Measurements from ENCODE around the gene NSF. TPM values are rescaled to one million over a fixed set of nuclear protein-coding genes. Genes with fewer than 3 reads are reported as not detected.

Gene NSF
- polyA plus RNA-seq, 1 donor = 29.6 TPM

- Histone ChIP-seq H3K4me1 (ENCODE audit: control insufficient read depth, insufficient read depth, low read length) (no peaks in the 10 kb centered on the region), H3K27me3 (ENCODE audit: control insufficient read depth, insufficient read depth, low read length) (peaks cover 32% of the 10 kb centered on the region), H3K4me3 (ENCODE audit: low read length) (no peak overlapping the region), H3K9me3 (ENCODE audit: control insufficient read depth, low read depth, low read length) (no peaks in the 10 kb centered on the region), H3K36me3 (ENCODE audit: control insufficient read depth, insufficient read depth, low read length) (no peaks in the 10 kb centered on the region), H3K27ac (ENCODE audit: low read length) (no peak overlapping the region)
- WGBS (ENCODE audit: insufficient coverage, low lambda C conversion rate) = no CpG with 5 or more reads among the region's 15 CpGs
- DNase-seq = no peak
Observed at GRCh38 chr17:46795379-46795952, 205.0 kb downstream of the NSF start.

DNA sequence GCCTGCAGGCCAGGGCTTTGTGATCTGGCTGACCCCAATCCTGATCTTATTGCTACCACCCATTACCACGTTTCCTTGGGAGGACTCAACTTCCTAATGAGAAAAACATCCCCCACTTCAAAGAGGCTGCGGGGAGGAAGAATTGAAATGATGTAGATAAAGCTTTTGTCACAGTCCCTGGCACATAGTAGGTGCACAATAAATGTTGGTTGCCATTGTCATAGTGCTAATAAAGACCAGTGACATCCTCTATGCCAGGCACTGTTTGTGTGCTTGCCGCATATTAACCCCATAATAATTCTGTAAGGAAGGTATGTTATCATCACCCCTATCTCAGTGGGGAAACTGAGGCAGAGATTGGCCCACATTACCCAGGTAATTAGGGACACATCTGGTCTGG lies 205.6 kb downstream of the NSF start:
- H3K9me3 ChIP-seq (ENCODE audit: control insufficient read depth, low read depth, low read length) = no peaks in the 10 kb centered on the region
- no CpG with 5 or more reads among the region's 3 CpGs for WGBS (ENCODE audit: insufficient coverage, low lambda C conversion rate)
- peaks cover 28% of the 10 kb centered on the region for H3K27me3 ChIP-seq (ENCODE audit: control insufficient read depth, insufficient read depth, low read length)

DNA sequence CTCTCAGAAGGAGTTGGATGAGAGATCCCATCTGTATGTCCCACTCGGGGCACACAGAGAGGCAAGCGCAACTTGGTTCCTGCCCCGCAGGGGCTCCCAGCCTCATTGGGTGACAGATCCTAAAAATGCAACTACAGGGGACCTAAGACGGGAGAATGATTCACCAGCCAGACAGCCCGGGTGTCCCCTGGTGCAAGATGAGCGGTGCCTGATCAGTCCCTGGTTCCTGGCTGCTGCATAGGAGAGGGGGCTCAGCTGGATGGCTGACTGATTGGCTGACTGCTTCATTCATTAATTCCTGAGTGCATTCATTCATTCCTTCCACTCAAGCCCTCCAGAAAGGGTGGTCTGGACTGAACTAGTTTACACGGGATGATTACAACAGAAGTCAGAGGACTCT lies 206.1 kb downstream of the NSF start:
- no peak for DNase-seq
- Histone ChIP-seq H3K36me3 (ENCODE audit: control insufficient read depth, insufficient read depth, low read length) (no peaks in the 10 kb centered on the region), H3K9me3 (ENCODE audit: control insufficient read depth, low read depth, low read length) (no peaks in the 10 kb centered on the region), H3K27ac (ENCODE audit: low read length) (no peak overlapping the region), H3K4me1 (ENCODE audit: control insufficient read depth, insufficient read depth, low read length) (no peaks in the 10 kb centered on the region), H3K27me3 (ENCODE audit: control insufficient read depth, insufficient read depth, low read length) (peaks cover 26% of the 10 kb centered on the region), H3K4me3 (ENCODE audit: low read length) (no peak overlapping the region)
- no CpG with 5 or more reads among the region's 7 CpGs for WGBS (ENCODE audit: insufficient coverage, low lambda C conversion rate)

More for the DNA sequence above, 205.6 kb downstream of the NSF start:
- no peak overlapping the region for H3K27ac ChIP-seq (ENCODE audit: low read length)
- no peaks in the 10 kb centered on the region for H3K4me1 ChIP-seq (ENCODE audit: control insufficient read depth, insufficient read depth, low read length)
- no peaks in the 10 kb centered on the region for H3K36me3 ChIP-seq (ENCODE audit: control insufficient read depth, insufficient read depth, low read length)
- no peak for DNase-seq
- no peak overlapping the region for H3K4me3 ChIP-seq (ENCODE audit: low read length)

DNA sequence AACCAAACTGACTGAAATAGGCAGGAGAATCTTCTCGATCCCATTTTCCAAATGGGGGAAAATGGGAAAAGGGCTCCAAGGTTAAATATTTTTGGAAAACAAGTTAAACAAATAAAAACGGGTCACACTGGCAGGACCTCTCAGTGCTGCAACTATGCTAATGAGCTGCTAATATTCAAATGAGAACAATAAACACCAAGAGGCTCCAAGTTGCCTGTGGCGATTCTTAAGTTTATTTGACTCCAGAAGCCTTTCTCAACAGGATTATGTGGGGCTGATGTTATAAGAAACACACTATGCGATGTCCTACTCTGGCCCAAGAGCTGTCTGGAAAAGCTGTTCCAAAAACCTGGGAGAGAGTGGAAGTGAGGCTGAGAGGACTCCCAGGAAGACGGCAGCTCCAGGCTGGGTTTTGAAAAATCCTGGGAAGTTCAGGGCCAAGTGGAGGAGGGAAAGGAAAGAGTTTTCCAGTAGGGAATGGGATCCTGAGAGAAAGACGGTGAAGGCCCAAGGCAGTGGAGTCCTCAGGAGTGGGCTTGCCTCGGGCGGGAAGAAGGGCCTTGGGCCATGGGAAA lies 206.6 kb downstream of the NSF start:
- H3K4me1 ChIP-seq (ENCODE audit: control insufficient read depth, insufficient read depth, low read length) = no peaks in the 10 kb centered on the region
- H3K27ac ChIP-seq (ENCODE audit: low read length) = no peak overlapping the region
- H3K36me3 ChIP-seq (ENCODE audit: control insufficient read depth, insufficient read depth, low read length) = no peaks in the 10 kb centered on the region
- DNase-seq = no peak
- H3K4me3 ChIP-seq (ENCODE audit: low read length) = no peak overlapping the region
- H3K27me3 ChIP-seq (ENCODE audit: control insufficient read depth, insufficient read depth, low read length) = peaks cover 24% of the 10 kb centered on the region
- 73% methylated on average over 3 of the region's 8 CpGs for WGBS (ENCODE audit: insufficient coverage, low lambda C conversion rate)
- H3K9me3 ChIP-seq (ENCODE audit: control insufficient read depth, low read depth, low read length) = no peaks in the 10 kb centered on the region

- 100% methylated on average over 2 of the region's 4 CpGs for WGBS (ENCODE audit: insufficient coverage, low lambda C conversion rate)
Observed at GRCh38 chr17:46800573-46800972, 210.1 kb downstream of the NSF start.

GRCh38 chr17:46802800-46803199 lies 212.3 kb downstream of the NSF start:
- no peak for DNase-seq
- Histone ChIP-seq H3K27ac (ENCODE audit: low read length) (no peak overlapping the region), H3K27me3 (ENCODE audit: control insufficient read depth, insufficient read depth, low read length) (no peaks in the 10 kb centered on the region), H3K4me3 (ENCODE audit: low read length) (no peak overlapping the region), H3K9me3 (ENCODE audit: control insufficient read depth, low read depth, low read length) (no peaks in the 10 kb centered on the region), H3K36me3 (ENCODE audit: control insufficient read depth, insufficient read depth, low read length) (no peaks in the 10 kb centered on the region), H3K4me1 (ENCODE audit: control insufficient read depth, insufficient read depth, low read length) (no peaks in the 10 kb centered on the region)
- no CpG with 5 or more reads among the region's 7 CpGs for WGBS (ENCODE audit: insufficient coverage, low lambda C conversion rate)

More at GRCh38 chr17:46800573-46800972, 210.1 kb downstream of the NSF start:
- DNase-seq = no peak
- Histone ChIP-seq H3K9me3 (ENCODE audit: control insufficient read depth, low read depth, low read length) (no peaks in the 10 kb centered on the region), H3K4me3 (ENCODE audit: low read length) (no peak overlapping the region), H3K27ac (ENCODE audit: low read length) (no peak overlapping the region), H3K4me1 (ENCODE audit: control insufficient read depth, insufficient read depth, low read length) (no peaks in the 10 kb centered on the region), H3K27me3 (ENCODE audit: control insufficient read depth, insufficient read depth, low read length) (peaks cover 12% of the 10 kb centered on the region), H3K36me3 (ENCODE audit: control insufficient read depth, insufficient read depth, low read length) (no peaks in the 10 kb centered on the region)

DNA sequence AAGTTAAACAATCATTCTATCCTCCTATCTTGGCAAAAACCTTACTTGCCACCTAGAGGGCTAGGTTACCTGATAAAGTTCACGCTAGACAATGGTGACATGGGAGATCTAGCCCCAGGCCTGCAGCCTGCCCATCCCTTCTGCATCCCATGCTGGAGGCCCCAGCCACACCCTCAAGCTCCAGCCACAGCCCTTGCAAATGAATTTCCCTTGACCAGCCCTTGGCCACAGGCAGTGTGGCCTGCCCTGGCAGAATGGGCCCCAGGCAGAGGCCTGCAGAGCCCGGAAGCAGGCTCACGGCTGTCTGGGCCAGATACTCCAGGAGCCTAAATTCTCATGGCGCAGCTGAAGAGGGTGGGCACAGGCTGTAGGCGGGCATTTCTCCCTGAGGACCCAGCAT lies 213.1 kb downstream of the NSF start:
- no peaks in the 10 kb centered on the region for H3K36me3 ChIP-seq (ENCODE audit: control insufficient read depth, insufficient read depth, low read length)
- H3K9me3 ChIP-seq (ENCODE audit: control insufficient read depth, low read depth, low read length) = no peaks in the 10 kb centered on the region
- H3K4me3 ChIP-seq (ENCODE audit: low read length) = no peak overlapping the region
- H3K27ac ChIP-seq (ENCODE audit: low read length) = no peak overlapping the region
- H3K4me1 ChIP-seq (ENCODE audit: control insufficient read depth, insufficient read depth, low read length) = no peaks in the 10 kb centered on the region
- no peak for DNase-seq
- no peaks in the 10 kb centered on the region for H3K27me3 ChIP-seq (ENCODE audit: control insufficient read depth, insufficient read depth, low read length)
- WGBS (ENCODE audit: insufficient coverage, low lambda C conversion rate) = no CpG with 5 or more reads among the region's 5 CpGs

DNA sequence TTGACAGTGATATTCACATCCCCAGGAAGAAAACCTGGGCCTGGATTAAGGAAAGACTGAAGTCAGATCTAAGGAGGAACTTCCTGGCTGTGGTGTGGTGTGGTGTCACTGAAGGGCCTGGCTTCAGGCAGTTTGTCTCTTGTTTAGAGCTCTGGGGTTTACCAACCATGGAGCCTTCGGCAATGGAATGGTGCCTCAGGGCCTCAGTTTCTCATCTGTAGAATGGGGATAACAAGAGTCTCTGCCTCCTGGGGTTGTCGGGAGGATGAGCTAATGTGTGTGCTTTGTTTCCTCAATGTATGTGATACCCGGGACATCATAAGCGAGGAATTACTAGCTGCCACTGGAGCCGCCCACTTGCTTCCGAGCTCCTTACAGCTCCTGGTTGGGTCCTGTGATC lies 215.3 kb downstream of the NSF start:
- H3K9me3 ChIP-seq (ENCODE audit: control insufficient read depth, low read depth, low read length) = no peaks in the 10 kb centered on the region
- H3K27ac ChIP-seq (ENCODE audit: low read length) = no peak overlapping the region
- H3K4me1 ChIP-seq (ENCODE audit: control insufficient read depth, insufficient read depth, low read length) = no peaks in the 10 kb centered on the region
- no peak overlapping the region for H3K4me3 ChIP-seq (ENCODE audit: low read length)
- no peaks in the 10 kb centered on the region for H3K36me3 ChIP-seq (ENCODE audit: control insufficient read depth, insufficient read depth, low read length)
- DNase-seq = no peak
- WGBS (ENCODE audit: insufficient coverage, low lambda C conversion rate) = 100% methylated on average over 1 of the region's 6 CpGs
- H3K27me3 ChIP-seq (ENCODE audit: control insufficient read depth, insufficient read depth, low read length) = no peaks in the 10 kb centered on the region

Other genes starting within 250 kb of the NSF start
- gene ARL17B, start 228.9 kb upstream of the NSF start, polyA plus RNA-seq = 13.4 TPM
- gene LRRC37A2, start 78.2 kb upstream of the NSF start, polyA plus RNA-seq = 37.1 TPM
- gene ARL17A, start 11.0 kb upstream of the NSF start, polyA plus RNA-seq = 27.8 TPM
- 9.3 TPM for gene WNT3, start 228.0 kb downstream of the NSF start, polyA plus RNA-seq